Measurements from ENCODE around the gene LARP4B.

GRCh38 chr10:931326-932318, at the start of gene LARP4B:
- TF ChIP-seq CTCF (IDR thresholded peaks at IDR 0.05): no peak
- TF ChIP-seq EZH2 (IDR thresholded peaks at IDR 0.05; ENCODE audit: borderline replicate concordance, insufficient read depth, low read depth, low read length, poor library complexity, severe bottlenecking): no peak

Data from B cell (primary cell).